ENCODE data around the gene HAPLN1.

Gene HAPLN1

GRCh38 chr5:83633285-83633684 is 87.4 kb downstream of the HAPLN1 start:
- no peak for DNase-seq

GRCh38 chr5:83632874-83633273 is 87.8 kb downstream of the HAPLN1 start:
- no peak for DNase-seq

- DNase-seq: no peak
Observed at GRCh38 chr5:83628360-83628759, 92.3 kb downstream of the HAPLN1 start.

- no peak for DNase-seq
Observed at GRCh38 chr5:83614841-83615240, 105.8 kb downstream of the HAPLN1 start.

GRCh38 chr5:83608122-83608521 is 112.5 kb downstream of the HAPLN1 start:
- DNase-seq: peak; percentile 30 to 39 (median 33)

GRCh38 chr5:83595217-83595616 is 125.4 kb downstream of the HAPLN1 start:
- no peak for DNase-seq

- no peak for DNase-seq
Observed at GRCh38 chr5:83590966-83591365, 129.7 kb downstream of the HAPLN1 start.

- DNase-seq: no peak
Observed at GRCh38 chr5:83589786-83590185, 130.9 kb downstream of the HAPLN1 start.
